OCI-LY3 (cell line): ENCODE results near the gene TMED8.
A peak's percentile ranks its signal among the peaks of the same experiment; 100 is the strongest.
"Not testable (repeated sequence)": the region's sequence is repeated elsewhere in the genome, so short reads cannot be mapped to it uniquely, and the experiment has no call there.

Experiments used
- H2AFZ ChIP-seq: fragments of 200-600, 300-600 bp; shearing (Covaris generic); 2 replicates; pipeline ENCODE4 v1.6.0; 2014; ENCODE audit warnings: antibody characterized with exemption, low read depth, low read length
- H3K27ac ChIP-seq: fragments of 200-600, 300-600 bp; sonication (generic); 2 replicates; pipeline ENCODE4 v1.5.1; 2014; ENCODE audit warnings: mild to moderate bottlenecking, low read length, moderate library complexity, mixed read lengths
- H3K27me3 ChIP-seq: fragments of 200-600, 300-600 bp; sonication (generic); 2 replicates; pipeline ENCODE4 v1.6.1; 2014; ENCODE audit warnings: low read depth, low read length, mixed read lengths
- H3K36me3 ChIP-seq: fragments of 200-600, 300-600 bp; sonication (generic); replicated peaks from 2 replicates; pipeline ENCODE3; 2014; ENCODE audit warnings: low read depth, low read length, mixed read lengths
- H3K4me1 ChIP-seq: fragments of 300-600, 200-600 bp; sonication (generic); 2 replicates; pipeline ENCODE4 v1.6.1; 2014; ENCODE audit warnings: low read length, mixed read lengths
- H3K4me2 ChIP-seq: fragments of 200-600, 300-600 bp; sonication (generic); 2 replicates; pipeline ENCODE4 v1.6.1; 2014; ENCODE audit warnings: low read length, mixed read lengths
- H3K4me3 ChIP-seq: fragments of 300-600, 200-600 bp; sonication (generic); 2 replicates; pipeline ENCODE4 v1.5.1; 2014; ENCODE audit warnings: antibody characterized with exemption, mild to moderate bottlenecking, low read length, moderate library complexity
- H3K79me2 ChIP-seq: fragments of 300-600, 200-600 bp; shearing (Covaris generic); 2 replicates; pipeline ENCODE4 v1.6.1; 2014; ENCODE audit warnings: mild to moderate bottlenecking, low read length, mixed read lengths
- H3K9ac ChIP-seq: fragments of 300-600, 200-600 bp; shearing (Covaris generic); 2 replicates; pipeline ENCODE4 v1.6.0; 2014; ENCODE audit warnings: mild to moderate bottlenecking, low read length, moderate library complexity
- H3K9me3 ChIP-seq: fragments of 200-600, 300-600 bp; shearing (Covaris generic); 2 replicates; pipeline ENCODE4 v1.6.1; 2014; ENCODE audit warnings: low read length, mixed read lengths; ENCODE audit not compliant: insufficient read depth
- H4K20me1 ChIP-seq: fragments of 200-600, 300-600 bp; sonication (generic); 2 replicates; pipeline ENCODE4 v1.6.1; 2016; ENCODE audit warnings: low read length, mixed read lengths; ENCODE audit not compliant: insufficient read depth
- CTCF ChIP-seq: fragments of 200-600, 300-600 bp; sonication (generic); IDR thresholded peaks from 2 replicates; pipeline ENCODE4 v1.5.1; 2014; ENCODE audit warnings: antibody characterized with exemption, low read length, low read depth
- EZH2phosphoT487 ChIP-seq: fragments of 200-600 bp; shearing (Covaris generic); IDR thresholded peaks from 2 replicates; pipeline ENCODE4 v1.6.1; 2018; ENCODE audit warnings: antibody characterized with exemption, mixed run types, low read depth

TMED8 gene

GRCh38 chr14:77320238-77320935 is 56.5 kb downstream of the TMED8 start, which contains the start of gene POMT2:
Gene POMT2 (minus strand): TSS chr14:77320883. CDS start chr14:77320681, 202 bp downstream.
- Histone ChIP-seq H2AFZ (peak within 1 kb of the TSS; percentile 85), H3K9ac (peak within 1 kb of the TSS; percentile 92), H3K79me2 (0 out of 2 replicates have a peak, but pooled peaks cover 6% of the 10 kb centered on the region), H3K4me3 (peak within 1 kb of the TSS; percentile 89), H3K36me3 (no peaks in the 10 kb centered on the region), H3K27me3 (no peaks in the 10 kb centered on the region), H3K4me1 (peaks cover 13% of the 10 kb centered on the region), H3K9me3 (no peaks in the 10 kb centered on the region), H3K27ac (peak within 1 kb of the TSS; percentile 85), H3K4me2 (peak within 1 kb of the TSS; percentile 99), H4K20me1 (no peaks in the 10 kb centered on the region)
- TF ChIP-seq EZH2phosphoT487 (no peak), CTCF (peak; percentile 22; the same call in 1 of the 2 replicates)

- H3K9me3 ChIP-seq: no peaks in the 10 kb centered on the region
- peak overlapping the region; percentile 89 for H3K4me3 ChIP-seq
- no peaks in the 10 kb centered on the region for H3K27me3 ChIP-seq
- no peak overlapping the region for H3K27ac ChIP-seq
- no peak overlapping the region for H2AFZ ChIP-seq
- H3K4me2 ChIP-seq: peak overlapping the region; percentile 83
- no peak for TF ChIP-seq EZH2phosphoT487
- TF ChIP-seq CTCF: no peak
- H3K9ac ChIP-seq: no peak overlapping the region
- H3K36me3 ChIP-seq: no peaks in the 10 kb centered on the region
- peaks cover 13% of the 10 kb centered on the region for H3K4me1 ChIP-seq
- H3K79me2 ChIP-seq: 0 out of 2 replicates have a peak, but pooled peaks cover 6% of the 10 kb centered on the region
- no peaks in the 10 kb centered on the region for H4K20me1 ChIP-seq
Measured at GRCh38 chr14:77319422-77319821, 57.5 kb downstream of the TMED8 start.

GRCh38 chr14:77318756-77319155 is 58.1 kb downstream of the TMED8 start:
- not testable (repeated sequence) for H3K27me3 ChIP-seq, H3K9ac ChIP-seq, H3K36me3 ChIP-seq, H3K9me3 ChIP-seq, H4K20me1 ChIP-seq, H3K4me2 ChIP-seq, H3K27ac ChIP-seq, H2AFZ ChIP-seq, H3K79me2 ChIP-seq, H3K4me3 ChIP-seq
- H3K4me1 ChIP-seq: peaks cover 13% of the 10 kb centered on the region

- Histone ChIP-seq H3K79me2 (0 out of 2 replicates have a peak, but pooled peaks cover 6% of the 10 kb centered on the region), H3K4me1 (peaks cover 13% of the 10 kb centered on the region), H2AFZ (no peak overlapping the region), H3K36me3 (no peaks in the 10 kb centered on the region), H3K9me3 (no peaks in the 10 kb centered on the region), H3K27ac (no peak overlapping the region), H4K20me1 (no peaks in the 10 kb centered on the region), H3K9ac (no peak overlapping the region), H3K4me2 (no peak overlapping the region), H3K27me3 (no peaks in the 10 kb centered on the region), H3K4me3 (no peak overlapping the region)
- TF ChIP-seq CTCF: no peak
- no peak for TF ChIP-seq EZH2phosphoT487
Measured at GRCh38 chr14:77318006-77318553, 58.8 kb downstream of the TMED8 start.
